Measurements from ENCODE around the gene GABRR1. TPM values are rescaled to one million over a fixed set of nuclear protein-coding genes. Genes with fewer than 3 reads are reported as not detected.

GABRR1 gene
- total and polyA plus RNA-seq, 2 experiments from 2014 or later = 0.14 to 0.37 TPM

DNA sequence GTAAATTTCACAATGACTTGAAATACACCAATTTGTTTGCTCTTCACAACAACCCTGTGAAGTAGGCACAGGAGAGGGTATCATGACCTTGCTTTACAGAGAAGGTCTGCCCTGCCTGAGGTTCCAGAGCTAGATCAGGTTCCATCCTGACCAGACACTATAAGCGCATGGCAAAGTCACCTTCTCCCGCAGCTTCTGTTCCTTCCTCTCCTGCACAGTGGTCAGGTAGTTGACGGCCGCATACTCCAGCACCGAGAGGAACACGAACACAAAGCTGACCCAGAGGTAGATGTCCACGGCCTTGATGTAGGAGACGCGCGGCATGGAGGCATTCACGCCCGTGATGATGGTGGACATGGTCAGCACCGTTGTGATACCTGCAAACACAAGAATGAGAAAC is 37.0 kb downstream of the GABRR1 start:
- DNase-seq (ENCODE audit: low spot score) (no peak), ATAC-seq (no peak)
- no peaks in the 10 kb centered on the region for H3F3A ChIP-seq (replicated peaks; ENCODE audit: low read depth)
- TF ChIP-seq, protein P1, sequence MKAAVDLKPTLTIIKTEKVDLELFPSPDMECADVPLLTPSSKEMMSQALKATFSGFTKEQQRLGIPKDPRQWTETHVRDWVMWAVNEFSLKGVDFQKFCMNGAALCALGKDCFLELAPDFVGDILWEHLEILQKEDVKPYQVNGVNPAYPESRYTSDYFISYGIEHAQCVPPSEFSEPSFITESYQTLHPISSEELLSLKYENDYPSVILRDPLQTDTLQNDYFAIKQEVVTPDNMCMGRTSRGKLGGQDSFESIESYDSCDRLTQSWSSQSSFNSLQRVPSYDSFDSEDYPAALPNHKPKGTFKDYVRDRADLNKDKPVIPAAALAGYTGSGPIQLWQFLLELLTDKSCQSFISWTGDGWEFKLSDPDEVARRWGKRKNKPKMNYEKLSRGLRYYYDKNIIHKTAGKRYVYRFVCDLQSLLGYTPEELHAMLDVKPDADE (IDR thresholded peaks at IDR 0.05) = no peak
- TF ChIP-seq EZH2phosphoT487 (IDR thresholded peaks at IDR 0.05; ENCODE audit: unreplicated experiment) (no peak), NANOG (IDR thresholded peaks at IDR 0.05; ENCODE audit: borderline replicate concordance) (no peak), STAT1 (IDR thresholded peaks at IDR 0.05; ENCODE audit: unreplicated experiment) (no peak), POLR2AphosphoS5 (IDR thresholded peaks at IDR 0.05; ENCODE audit: low read depth) (no peak), EZH2 (IDR thresholded peaks at IDR 0.05; ENCODE audit: low read depth, unreplicated experiment) (no peak), ZNF114 (CRISPR knock-in tag; IDR thresholded peaks at IDR 0.05) (no peak)
- TF ChIP-seq, protein P2, sequence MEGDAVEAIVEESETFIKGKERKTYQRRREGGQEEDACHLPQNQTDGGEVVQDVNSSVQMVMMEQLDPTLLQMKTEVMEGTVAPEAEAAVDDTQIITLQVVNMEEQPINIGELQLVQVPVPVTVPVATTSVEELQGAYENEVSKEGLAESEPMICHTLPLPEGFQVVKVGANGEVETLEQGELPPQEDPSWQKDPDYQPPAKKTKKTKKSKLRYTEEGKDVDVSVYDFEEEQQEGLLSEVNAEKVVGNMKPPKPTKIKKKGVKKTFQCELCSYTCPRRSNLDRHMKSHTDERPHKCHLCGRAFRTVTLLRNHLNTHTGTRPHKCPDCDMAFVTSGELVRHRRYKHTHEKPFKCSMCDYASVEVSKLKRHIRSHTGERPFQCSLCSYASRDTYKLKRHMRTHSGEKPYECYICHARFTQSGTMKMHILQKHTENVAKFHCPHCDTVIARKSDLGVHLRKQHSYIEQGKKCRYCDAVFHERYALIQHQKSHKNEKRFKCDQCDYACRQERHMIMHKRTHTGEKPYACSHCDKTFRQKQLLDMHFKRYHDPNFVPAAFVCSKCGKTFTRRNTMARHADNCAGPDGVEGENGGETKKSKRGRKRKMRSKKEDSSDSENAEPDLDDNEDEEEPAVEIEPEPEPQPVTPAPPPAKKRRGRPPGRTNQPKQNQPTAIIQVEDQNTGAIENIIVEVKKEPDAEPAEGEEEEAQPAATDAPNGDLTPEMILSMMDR (conservative IDR thresholded peaks at IDR 0.05; ENCODE audit: low read depth in 2 of 2) = no peak
- TF ChIP-seq, protein P3, sequence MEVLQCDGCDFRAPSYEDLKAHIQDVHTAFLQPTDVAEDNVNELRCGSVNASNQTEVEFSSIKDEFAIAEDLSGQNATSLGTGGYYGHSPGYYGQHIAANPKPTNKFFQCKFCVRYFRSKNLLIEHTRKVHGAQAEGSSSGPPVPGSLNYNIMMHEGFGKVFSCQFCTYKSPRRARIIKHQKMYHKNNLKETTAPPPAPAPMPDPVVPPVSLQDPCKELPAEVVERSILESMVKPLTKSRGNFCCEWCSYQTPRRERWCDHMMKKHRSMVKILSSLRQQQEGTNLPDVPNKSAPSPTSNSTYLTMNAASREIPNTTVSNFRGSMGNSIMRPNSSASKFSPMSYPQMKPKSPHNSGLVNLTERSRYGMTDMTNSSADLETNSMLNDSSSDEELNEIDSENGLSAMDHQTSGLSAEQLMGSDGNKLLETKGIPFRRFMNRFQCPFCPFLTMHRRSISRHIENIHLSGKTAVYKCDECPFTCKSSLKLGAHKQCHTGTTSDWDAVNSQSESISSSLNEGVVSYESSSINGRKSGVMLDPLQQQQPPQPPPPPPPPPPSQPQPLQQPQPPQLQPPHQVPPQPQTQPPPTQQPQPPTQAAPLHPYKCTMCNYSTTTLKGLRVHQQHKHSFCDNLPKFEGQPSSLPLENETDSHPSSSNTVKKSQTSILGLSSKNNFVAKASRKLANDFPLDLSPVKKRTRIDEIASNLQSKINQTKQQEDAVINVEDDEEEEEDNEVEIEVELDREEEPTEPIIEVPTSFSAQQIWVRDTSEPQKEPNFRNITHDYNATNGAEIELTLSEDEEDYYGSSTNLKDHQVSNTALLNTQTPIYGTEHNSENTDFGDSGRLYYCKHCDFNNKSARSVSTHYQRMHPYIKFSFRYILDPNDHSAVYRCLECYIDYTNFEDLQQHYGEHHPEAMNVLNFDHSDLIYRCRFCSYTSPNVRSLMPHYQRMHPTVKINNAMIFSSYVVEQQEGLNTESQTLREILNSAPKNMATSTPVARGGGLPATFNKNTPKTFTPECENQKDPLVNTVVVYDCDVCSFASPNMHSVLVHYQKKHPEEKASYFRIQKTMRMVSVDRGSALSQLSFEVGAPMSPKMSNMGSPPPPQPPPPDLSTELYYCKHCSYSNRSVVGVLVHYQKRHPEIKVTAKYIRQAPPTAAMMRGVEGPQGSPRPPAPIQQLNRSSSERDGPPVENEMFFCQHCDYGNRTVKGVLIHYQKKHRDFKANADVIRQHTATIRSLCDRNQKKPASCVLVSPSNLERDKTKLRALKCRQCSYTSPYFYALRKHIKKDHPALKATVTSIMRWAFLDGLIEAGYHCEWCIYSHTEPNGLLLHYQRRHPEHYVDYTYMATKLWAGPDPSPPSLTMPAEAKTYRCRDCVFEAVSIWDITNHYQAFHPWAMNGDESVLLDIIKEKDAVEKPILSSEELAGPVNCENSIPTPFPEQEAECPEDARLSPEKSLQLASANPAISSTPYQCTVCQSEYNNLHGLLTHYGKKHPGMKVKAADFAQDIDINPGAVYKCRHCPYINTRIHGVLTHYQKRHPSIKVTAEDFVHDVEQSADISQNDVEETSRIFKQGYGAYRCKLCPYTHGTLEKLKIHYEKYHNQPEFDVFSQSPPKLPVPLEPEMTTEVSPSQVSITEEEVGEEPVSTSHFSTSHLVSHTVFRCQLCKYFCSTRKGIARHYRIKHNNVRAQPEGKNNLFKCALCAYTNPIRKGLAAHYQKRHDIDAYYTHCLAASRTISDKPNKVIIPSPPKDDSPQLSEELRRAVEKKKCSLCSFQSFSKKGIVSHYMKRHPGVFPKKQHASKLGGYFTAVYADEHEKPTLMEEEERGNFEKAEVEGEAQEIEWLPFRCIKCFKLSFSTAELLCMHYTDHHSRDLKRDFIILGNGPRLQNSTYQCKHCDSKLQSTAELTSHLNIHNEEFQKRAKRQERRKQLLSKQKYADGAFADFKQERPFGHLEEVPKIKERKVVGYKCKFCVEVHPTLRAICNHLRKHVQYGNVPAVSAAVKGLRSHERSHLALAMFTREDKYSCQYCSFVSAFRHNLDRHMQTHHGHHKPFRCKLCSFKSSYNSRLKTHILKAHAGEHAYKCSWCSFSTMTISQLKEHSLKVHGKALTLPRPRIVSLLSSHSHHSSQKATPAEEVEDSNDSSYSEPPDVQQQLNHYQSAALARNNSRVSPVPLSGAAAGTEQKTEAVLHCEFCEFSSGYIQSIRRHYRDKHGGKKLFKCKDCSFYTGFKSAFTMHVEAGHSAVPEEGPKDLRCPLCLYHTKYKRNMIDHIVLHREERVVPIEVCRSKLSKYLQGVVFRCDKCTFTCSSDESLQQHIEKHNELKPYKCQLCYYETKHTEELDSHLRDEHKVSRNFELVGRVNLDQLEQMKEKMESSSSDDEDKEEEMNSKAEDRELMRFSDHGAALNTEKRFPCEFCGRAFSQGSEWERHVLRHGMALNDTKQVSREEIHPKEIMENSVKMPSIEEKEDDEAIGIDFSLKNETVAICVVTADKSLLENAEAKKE (CRISPR knock-in tag; IDR thresholded peaks at IDR 0.05) = no peak
- TF ChIP-seq, protein P4, sequence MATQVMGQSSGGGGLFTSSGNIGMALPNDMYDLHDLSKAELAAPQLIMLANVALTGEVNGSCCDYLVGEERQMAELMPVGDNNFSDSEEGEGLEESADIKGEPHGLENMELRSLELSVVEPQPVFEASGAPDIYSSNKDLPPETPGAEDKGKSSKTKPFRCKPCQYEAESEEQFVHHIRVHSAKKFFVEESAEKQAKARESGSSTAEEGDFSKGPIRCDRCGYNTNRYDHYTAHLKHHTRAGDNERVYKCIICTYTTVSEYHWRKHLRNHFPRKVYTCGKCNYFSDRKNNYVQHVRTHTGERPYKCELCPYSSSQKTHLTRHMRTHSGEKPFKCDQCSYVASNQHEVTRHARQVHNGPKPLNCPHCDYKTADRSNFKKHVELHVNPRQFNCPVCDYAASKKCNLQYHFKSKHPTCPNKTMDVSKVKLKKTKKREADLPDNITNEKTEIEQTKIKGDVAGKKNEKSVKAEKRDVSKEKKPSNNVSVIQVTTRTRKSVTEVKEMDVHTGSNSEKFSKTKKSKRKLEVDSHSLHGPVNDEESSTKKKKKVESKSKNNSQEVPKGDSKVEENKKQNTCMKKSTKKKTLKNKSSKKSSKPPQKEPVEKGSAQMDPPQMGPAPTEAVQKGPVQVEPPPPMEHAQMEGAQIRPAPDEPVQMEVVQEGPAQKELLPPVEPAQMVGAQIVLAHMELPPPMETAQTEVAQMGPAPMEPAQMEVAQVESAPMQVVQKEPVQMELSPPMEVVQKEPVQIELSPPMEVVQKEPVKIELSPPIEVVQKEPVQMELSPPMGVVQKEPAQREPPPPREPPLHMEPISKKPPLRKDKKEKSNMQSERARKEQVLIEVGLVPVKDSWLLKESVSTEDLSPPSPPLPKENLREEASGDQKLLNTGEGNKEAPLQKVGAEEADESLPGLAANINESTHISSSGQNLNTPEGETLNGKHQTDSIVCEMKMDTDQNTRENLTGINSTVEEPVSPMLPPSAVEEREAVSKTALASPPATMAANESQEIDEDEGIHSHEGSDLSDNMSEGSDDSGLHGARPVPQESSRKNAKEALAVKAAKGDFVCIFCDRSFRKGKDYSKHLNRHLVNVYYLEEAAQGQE (IDR thresholded peaks at IDR 0.05; ENCODE audit: unreplicated experiment) = no peak
- H3K4me2 ChIP-seq = no peak overlapping the region
- no peaks in the 10 kb centered on the region for H3K79me2 ChIP-seq (replicated peaks; ENCODE audit: insufficient read depth)
- Mint-ChIP-seq H3K4me3 (no peak overlapping the region), H3K9me3 (no peaks in the 10 kb centered on the region), H3K27me3 (ENCODE audit: insufficient read depth, low read depth, poor library complexity) (no peaks in the 10 kb centered on the region), H3K27ac (no peak overlapping the region), H3K36me3 (ENCODE audit: low read depth) (no peaks in the 10 kb centered on the region), H3K4me1 (peaks cover 4% of the 10 kb centered on the region; the same call in 2 of the 3 replicates)
- no peaks in the 10 kb centered on the region for H3K4me1 ChIP-seq (ENCODE audit: insufficient read depth)
- H3K27me3 ChIP-seq (ENCODE audit: insufficient read depth) = no peaks in the 10 kb centered on the region
- H4K20me1 ChIP-seq (replicated peaks; ENCODE audit: insufficient read depth) = no peaks in the 10 kb centered on the region
- H2AFZ ChIP-seq = no peak overlapping the region
- H3K4me3 ChIP-seq = no peak overlapping the region
- no peaks in the 10 kb centered on the region for H3K36me3 ChIP-seq (ENCODE audit: insufficient read depth)
- no peak overlapping the region for H3K27ac ChIP-seq (ENCODE audit: low read depth)
- H3K9me2 ChIP-seq (ENCODE audit: insufficient read depth) = no peaks in the 10 kb centered on the region
